ENCODE measurements around the gene CACNB1. TPM values are rescaled to one million over a fixed set of nuclear protein-coding genes. Genes with fewer than 3 reads are reported as not detected.

Gene CACNB1
- polyA plus RNA-seq, 1 donor from 2014 or later: 18.9 TPM

DNA sequence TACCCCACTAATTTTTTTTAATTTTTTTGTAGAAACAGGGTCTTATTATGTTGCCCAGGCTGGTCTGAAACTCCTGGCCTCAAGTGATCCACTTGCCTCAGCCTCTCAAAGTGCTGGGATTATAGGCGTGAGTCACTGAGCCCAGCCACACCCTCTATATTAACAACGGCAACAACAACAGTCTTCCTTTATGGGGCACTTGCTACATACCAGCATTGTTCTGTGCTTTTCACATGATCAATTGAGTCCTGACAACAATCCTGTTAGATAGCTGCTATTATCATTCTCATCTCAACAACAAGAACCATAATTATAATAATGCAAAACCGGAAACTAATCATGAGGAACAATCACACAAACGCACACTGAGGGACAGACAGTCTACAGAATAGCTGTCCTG lies 18.9 kb downstream of the CACNB1 start:
- Histone ChIP-seq H3K79me2 (replicated peaks; ENCODE audit: insufficient read depth, low read length) (no peaks in the 10 kb centered on the region), H4K20me1 (ENCODE audit: insufficient read depth) (no peaks in the 10 kb centered on the region), H3K4me3 (ENCODE audit: low read length) (no peak overlapping the region), H2AFZ (ENCODE audit: low read depth, low read length) (no peak overlapping the region), H3K9me3 (ENCODE audit: low read length) (no peaks in the 10 kb centered on the region), H3K9me2 (ENCODE audit: insufficient read depth, low read length) (no peaks in the 10 kb centered on the region), H3K4me2 (ENCODE audit: low read length) (no peak overlapping the region), H3K36me3 (ENCODE audit: insufficient read depth, low read length) (peaks cover 10% of the 10 kb centered on the region), H3K27me3 (ENCODE audit: insufficient read depth, low read depth, low read length) (no peaks in the 10 kb centered on the region), H3K9ac (ENCODE audit: low read length) (no peak overlapping the region), H3F3A (ENCODE audit: insufficient read depth, low read length, poor library complexity, severe bottlenecking) (no peaks in the 10 kb centered on the region), H3K27ac (ENCODE audit: low read length) (no peak overlapping the region)
- no peak for TF ChIP-seq SMC3 (conservative IDR thresholded peaks at IDR 0.05; ENCODE audit: poor library complexity)
- no peak for TF ChIP-seq RAD21 (conservative IDR thresholded peaks at IDR 0.05)
- TF ChIP-seq, protein P1, sequence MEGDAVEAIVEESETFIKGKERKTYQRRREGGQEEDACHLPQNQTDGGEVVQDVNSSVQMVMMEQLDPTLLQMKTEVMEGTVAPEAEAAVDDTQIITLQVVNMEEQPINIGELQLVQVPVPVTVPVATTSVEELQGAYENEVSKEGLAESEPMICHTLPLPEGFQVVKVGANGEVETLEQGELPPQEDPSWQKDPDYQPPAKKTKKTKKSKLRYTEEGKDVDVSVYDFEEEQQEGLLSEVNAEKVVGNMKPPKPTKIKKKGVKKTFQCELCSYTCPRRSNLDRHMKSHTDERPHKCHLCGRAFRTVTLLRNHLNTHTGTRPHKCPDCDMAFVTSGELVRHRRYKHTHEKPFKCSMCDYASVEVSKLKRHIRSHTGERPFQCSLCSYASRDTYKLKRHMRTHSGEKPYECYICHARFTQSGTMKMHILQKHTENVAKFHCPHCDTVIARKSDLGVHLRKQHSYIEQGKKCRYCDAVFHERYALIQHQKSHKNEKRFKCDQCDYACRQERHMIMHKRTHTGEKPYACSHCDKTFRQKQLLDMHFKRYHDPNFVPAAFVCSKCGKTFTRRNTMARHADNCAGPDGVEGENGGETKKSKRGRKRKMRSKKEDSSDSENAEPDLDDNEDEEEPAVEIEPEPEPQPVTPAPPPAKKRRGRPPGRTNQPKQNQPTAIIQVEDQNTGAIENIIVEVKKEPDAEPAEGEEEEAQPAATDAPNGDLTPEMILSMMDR (IDR thresholded peaks at IDR 0.05; ENCODE audit: poor library complexity, severe bottlenecking): no peak
- TF ChIP-seq EZH2 (IDR thresholded peaks at IDR 0.05; ENCODE audit: borderline replicate concordance, insufficient read depth, low read length, poor library complexity, severe bottlenecking): no peak
- no peak for TF ChIP-seq EP300 (conservative IDR thresholded peaks at IDR 0.05; ENCODE audit: poor library complexity, severe bottlenecking)
- TF ChIP-seq MXI1 (conservative IDR thresholded peaks at IDR 0.05; ENCODE audit: poor library complexity, severe bottlenecking): no peak
- TF ChIP-seq TAF1 (IDR thresholded peaks at IDR 0.05; ENCODE audit: low read depth): no peak

DNA sequence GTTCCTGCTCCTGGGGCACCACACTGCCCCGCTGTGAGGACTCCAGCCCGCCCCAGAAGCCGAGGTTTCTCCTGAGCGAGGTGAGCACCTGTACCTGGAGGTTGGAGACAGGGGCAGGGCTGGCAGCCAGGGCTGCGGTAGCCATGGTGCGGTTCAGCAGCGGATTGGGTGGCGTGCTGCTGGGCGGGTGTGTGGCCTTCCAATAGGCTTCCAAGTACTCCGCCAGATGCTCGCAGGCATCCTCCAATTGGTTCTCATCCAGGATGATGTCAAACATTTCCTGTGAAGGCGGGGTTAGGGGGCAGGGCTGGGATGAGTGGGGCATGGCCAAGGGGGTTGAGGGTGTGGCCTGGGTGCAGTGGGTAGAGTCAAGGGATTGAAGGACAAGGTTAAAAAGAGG lies 20.2 kb downstream of the CACNB1 start:
- Histone ChIP-seq H3K9me2 (ENCODE audit: insufficient read depth, low read length) (no peaks in the 10 kb centered on the region), H3K27me3 (ENCODE audit: insufficient read depth, low read depth, low read length) (no peaks in the 10 kb centered on the region), H3K9me3 (ENCODE audit: low read length) (no peaks in the 10 kb centered on the region), H3K79me2 (replicated peaks; ENCODE audit: insufficient read depth, low read length) (no peaks in the 10 kb centered on the region), H3K4me3 (ENCODE audit: low read length) (no peak overlapping the region), H4K20me1 (ENCODE audit: insufficient read depth) (no peaks in the 10 kb centered on the region), H3F3A (ENCODE audit: insufficient read depth, low read length, poor library complexity, severe bottlenecking) (no peaks in the 10 kb centered on the region), H3K9ac (ENCODE audit: low read length) (no peak overlapping the region), H2AFZ (ENCODE audit: low read depth, low read length) (no peak overlapping the region), H3K36me3 (ENCODE audit: insufficient read depth, low read length) (peaks cover 10% of the 10 kb centered on the region), H3K27ac (ENCODE audit: low read length) (no peak overlapping the region), H3K4me2 (ENCODE audit: low read length) (no peak overlapping the region)
- TF ChIP-seq POLR2AphosphoS5 (IDR thresholded peaks at IDR 0.05): no peak
- TF ChIP-seq EZH2 (IDR thresholded peaks at IDR 0.05; ENCODE audit: borderline replicate concordance, insufficient read depth, low read length, poor library complexity, severe bottlenecking): no peak
- TF ChIP-seq RAD21 (conservative IDR thresholded peaks at IDR 0.05): no peak
- TF ChIP-seq TAF1 (IDR thresholded peaks at IDR 0.05; ENCODE audit: low read depth): no peak
- TF ChIP-seq EP300 (conservative IDR thresholded peaks at IDR 0.05; ENCODE audit: poor library complexity, severe bottlenecking): no peak
- no peak for TF ChIP-seq SMC3 (conservative IDR thresholded peaks at IDR 0.05; ENCODE audit: poor library complexity)

DNA sequence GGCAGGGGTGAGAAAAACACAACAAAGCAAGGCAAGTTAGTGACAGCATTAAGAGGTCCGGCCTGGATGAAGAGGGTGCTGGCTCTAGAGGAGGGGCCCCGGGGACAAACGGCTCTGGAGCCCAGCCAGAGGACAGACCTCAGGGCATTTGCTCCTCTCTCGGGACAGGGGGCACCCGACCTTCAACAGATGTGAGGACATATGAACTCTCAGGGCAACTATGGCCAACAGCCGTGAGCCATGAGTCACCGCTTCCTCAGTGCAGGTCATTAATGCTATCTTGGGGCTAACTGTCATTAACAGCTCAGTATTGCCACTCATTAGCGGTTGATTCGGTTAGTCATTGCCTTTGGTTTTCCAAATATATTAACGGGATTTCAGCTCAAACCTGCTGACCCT lies 21.8 kb downstream of the CACNB1 start:
- Histone ChIP-seq H3K9me2 (ENCODE audit: insufficient read depth, low read length) (no peaks in the 10 kb centered on the region), H3K9ac (ENCODE audit: low read length) (no peak overlapping the region), H4K20me1 (ENCODE audit: insufficient read depth) (no peaks in the 10 kb centered on the region), H3K4me3 (ENCODE audit: low read length) (no peak overlapping the region), H3K9me3 (ENCODE audit: low read length) (no peaks in the 10 kb centered on the region), H3K79me2 (replicated peaks; ENCODE audit: insufficient read depth, low read length) (no peaks in the 10 kb centered on the region), H3K36me3 (ENCODE audit: insufficient read depth, low read length) (peaks cover 10% of the 10 kb centered on the region), H3F3A (ENCODE audit: insufficient read depth, low read length, poor library complexity, severe bottlenecking) (no peaks in the 10 kb centered on the region), H3K27ac (ENCODE audit: low read length) (no peak overlapping the region), H3K27me3 (ENCODE audit: insufficient read depth, low read depth, low read length) (no peaks in the 10 kb centered on the region), H2AFZ (ENCODE audit: low read depth, low read length) (no peak overlapping the region), H3K4me2 (ENCODE audit: low read length) (no peak overlapping the region)
- TF ChIP-seq MXI1 (conservative IDR thresholded peaks at IDR 0.05; ENCODE audit: poor library complexity, severe bottlenecking) (no peak), EZH2 (IDR thresholded peaks at IDR 0.05; ENCODE audit: borderline replicate concordance, insufficient read depth, low read length, poor library complexity, severe bottlenecking) (no peak), TAF1 (IDR thresholded peaks at IDR 0.05; ENCODE audit: low read depth) (no peak), POLR2AphosphoS5 (IDR thresholded peaks at IDR 0.05) (no peak), RAD21 (conservative IDR thresholded peaks at IDR 0.05) (no peak), EP300 (conservative IDR thresholded peaks at IDR 0.05; ENCODE audit: poor library complexity, severe bottlenecking) (no peak), SMC3 (conservative IDR thresholded peaks at IDR 0.05; ENCODE audit: poor library complexity) (no peak)
- TF ChIP-seq, protein P1 (IDR thresholded peaks at IDR 0.05; ENCODE audit: poor library complexity, severe bottlenecking): no peak
- TF ChIP-seq, protein P2, sequence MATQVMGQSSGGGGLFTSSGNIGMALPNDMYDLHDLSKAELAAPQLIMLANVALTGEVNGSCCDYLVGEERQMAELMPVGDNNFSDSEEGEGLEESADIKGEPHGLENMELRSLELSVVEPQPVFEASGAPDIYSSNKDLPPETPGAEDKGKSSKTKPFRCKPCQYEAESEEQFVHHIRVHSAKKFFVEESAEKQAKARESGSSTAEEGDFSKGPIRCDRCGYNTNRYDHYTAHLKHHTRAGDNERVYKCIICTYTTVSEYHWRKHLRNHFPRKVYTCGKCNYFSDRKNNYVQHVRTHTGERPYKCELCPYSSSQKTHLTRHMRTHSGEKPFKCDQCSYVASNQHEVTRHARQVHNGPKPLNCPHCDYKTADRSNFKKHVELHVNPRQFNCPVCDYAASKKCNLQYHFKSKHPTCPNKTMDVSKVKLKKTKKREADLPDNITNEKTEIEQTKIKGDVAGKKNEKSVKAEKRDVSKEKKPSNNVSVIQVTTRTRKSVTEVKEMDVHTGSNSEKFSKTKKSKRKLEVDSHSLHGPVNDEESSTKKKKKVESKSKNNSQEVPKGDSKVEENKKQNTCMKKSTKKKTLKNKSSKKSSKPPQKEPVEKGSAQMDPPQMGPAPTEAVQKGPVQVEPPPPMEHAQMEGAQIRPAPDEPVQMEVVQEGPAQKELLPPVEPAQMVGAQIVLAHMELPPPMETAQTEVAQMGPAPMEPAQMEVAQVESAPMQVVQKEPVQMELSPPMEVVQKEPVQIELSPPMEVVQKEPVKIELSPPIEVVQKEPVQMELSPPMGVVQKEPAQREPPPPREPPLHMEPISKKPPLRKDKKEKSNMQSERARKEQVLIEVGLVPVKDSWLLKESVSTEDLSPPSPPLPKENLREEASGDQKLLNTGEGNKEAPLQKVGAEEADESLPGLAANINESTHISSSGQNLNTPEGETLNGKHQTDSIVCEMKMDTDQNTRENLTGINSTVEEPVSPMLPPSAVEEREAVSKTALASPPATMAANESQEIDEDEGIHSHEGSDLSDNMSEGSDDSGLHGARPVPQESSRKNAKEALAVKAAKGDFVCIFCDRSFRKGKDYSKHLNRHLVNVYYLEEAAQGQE (IDR thresholded peaks at IDR 0.05; ENCODE audit: borderline replicate concordance): no peak
